Measurements from ENCODE around the gene CAB39L.

Gene CAB39L

DNA sequence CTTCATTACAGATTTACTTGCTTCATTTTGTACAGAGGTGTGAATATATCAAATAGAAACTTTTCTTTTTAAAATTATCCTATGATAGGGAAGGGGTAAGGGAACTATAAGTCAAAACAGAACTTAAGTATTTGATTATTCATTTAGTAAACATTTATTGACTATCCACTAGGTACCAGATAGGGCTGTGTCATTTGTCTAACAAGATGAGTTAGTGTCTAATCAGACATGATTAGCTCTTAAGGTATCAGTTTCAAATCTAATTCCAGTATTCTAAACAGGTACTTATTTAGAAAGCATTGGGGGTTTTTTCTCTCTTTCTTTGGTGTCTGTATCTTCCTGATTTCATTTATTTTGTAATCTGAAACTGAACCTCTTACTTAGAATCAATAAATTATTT is 164.0 kb downstream of the CAB39L start:
- no peak for DNase-seq (ENCODE audit: low read depth in 2 of 2)

GRCh38 chr13:49279112-49279511 is 164.8 kb downstream of the CAB39L start:
- no peak for DNase-seq (ENCODE audit: low read depth in 2 of 2)

GRCh38 chr13:49278211-49278610 is 165.7 kb downstream of the CAB39L start:
- DNase-seq (ENCODE audit: low read depth in 2 of 2) = no peak

GRCh38 chr13:49272296-49272695 is 171.6 kb downstream of the CAB39L start:
- DNase-seq (ENCODE audit: low read depth in 2 of 2) = no peak

- no peak for DNase-seq (ENCODE audit: low read depth in 2 of 2)
Observed at GRCh38 chr13:49271264-49271663, 172.6 kb downstream of the CAB39L start.

- no peak for DNase-seq (ENCODE audit: low read depth in 2 of 2)
Observed at GRCh38 chr13:49265822-49266221, 178.0 kb downstream of the CAB39L start.

DNA sequence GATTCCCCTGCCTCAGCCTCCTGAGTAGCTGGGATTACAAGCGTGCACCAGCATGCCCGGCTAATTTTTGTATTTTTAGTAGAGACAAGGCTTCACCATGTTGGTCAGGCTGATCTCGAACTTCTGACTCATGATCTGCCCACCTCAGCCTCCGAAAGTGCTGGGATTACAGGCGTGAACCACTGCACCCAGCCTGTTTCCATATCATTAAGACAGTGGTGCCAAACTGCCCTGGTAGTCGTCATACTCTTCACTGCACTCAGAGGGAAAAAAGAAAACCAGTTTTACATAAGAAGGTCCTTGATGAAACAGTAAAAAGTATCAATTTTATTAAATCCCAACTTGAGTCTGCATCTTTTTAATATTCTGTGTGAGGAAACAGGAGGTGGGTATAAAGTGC is 181.2 kb downstream of the CAB39L start:
- no peak for DNase-seq (ENCODE audit: low read depth in 2 of 2)

DNA sequence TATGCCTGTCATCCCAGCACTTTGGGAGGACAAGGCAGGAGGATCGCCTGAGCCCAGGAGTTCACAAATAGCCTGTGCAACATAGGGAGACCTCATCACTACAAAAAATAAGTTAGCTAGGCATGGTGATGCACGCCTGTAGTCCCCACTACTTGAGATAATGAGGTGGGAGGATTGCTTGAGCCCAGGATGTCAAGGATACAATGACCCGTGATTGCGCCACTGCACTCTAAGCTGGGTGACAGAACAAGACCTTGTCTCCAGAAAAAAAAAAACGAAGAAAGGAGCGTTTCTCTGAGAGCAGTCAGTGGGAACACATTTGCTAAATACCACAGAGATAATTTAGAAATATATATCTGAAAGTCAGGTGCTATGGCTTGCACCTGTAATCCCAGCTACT is 184.3 kb downstream of the CAB39L start:
- no peak for DNase-seq (ENCODE audit: low read depth in 2 of 2)

All from stimulated activated CD4-positive, alpha-beta T cell treated with anti-CD3 and anti-CD28 coated beads, Interleukin-1b, Interleukin-23, amount 100 ng/mL, for 1 hour (primary cell).